ELF-1 (cell line): ENCODE measurements around the gene ASB6.

Experiments used
- DNase-seq: peaks from one replicate; pipeline ENCODE4 v3.0.0-alpha.2; 2016; ENCODE audit warnings: low read depth, low spot score

ASB6 gene

DNA sequence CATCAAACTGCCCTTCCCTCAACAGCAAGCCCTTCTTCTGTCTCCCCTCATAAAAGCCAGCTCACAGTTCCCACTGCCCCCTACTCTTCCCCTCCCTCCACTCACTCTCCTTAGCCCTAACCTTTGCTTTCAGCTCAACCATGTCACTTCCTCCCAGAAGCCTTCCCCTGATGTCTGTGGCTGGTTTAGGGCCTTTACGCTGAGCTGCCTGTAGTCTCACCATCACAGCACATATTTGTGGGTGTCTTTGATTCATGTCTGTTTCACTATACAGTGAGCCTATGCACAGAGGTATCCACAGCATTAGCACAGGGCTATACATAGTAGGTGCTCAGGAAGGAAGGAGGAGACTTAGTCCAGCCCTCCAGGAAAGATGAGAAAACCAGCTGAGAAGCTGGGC is 55.7 kb downstream of the ASB6 start:
- DNase-seq: no peak

- no peak for DNase-seq
These were observed 56.6 kb downstream of the ASB6 start for GRCh38 chr9:129585352-129585751.
